HG03066 (cell line): ENCODE measurements around the gene GPR4.

Source experiments
- ATAC-seq: cut with Tn5 transposase; IDR thresholded peaks from one replicate; pipeline ENCODE4 v1.9.1; 2021; ENCODE audit warnings: low read depth; ENCODE audit not compliant: unreplicated experiment

The GPR4 gene

DNA sequence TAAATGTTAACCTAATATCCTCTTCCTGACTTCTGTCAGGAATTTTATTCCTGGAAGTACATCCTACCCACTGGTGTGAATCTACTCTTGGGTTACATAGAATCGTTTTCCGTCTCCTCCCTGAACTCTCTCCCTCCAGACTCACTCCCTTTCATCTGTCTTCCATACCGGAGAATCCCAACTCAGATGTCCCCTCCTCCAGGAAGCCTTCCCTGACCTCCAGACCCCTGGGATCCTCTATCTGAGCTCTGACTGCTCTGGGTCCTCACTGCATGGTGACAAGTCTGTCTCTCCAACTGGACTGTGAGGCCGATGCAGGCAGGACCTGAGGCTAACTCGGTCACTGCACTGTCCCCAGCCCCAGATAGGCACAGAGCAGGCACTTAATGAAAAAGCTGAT, 42.0 kb downstream of the GPR4 start:
- ATAC-seq = no peak

DNA sequence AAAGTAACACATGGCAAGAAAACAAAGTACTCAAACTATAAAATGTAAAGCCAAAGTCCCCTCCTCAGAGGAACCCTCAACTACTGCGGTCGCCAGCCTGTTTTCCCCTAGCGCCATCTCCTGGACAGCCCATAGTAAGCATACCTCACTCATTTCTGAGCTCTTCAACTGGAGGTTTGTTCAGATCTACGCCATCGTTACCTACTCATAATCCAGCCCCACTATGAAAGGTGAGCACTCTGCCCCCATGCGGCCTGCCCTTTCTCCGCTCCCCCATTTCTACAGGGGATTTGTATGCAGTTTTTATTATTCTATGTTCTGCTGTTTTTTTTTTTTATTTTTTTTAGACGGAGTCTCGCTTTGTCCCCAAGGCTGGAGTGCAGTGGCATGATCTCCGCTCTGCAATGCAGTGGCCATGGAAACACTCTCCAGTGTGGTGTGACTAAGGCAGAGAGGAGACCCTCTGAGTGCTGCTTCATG, 43.6 kb downstream of the GPR4 start:
- ATAC-seq = no peak

DNA sequence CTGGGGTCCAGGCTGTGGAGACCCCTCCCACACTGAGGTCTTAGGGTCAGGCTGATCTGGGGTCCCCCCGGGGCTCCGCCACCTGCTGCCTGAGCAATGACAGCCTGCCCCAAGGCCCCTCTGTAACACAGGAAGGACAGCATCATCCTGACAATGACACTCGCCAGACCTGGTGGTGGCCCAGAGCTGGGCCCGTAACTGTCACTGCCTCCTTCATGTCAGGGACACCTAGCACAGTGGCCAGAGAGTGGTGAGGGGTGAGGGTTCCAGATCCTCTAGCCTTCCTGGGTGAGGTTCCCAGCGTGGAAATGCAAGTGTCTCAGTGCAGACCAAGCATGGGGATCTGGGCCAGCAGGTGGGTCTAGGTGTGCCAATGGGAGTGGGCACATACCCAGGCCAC, 45.2 kb downstream of the GPR4 start:
- ATAC-seq = no peak

DNA sequence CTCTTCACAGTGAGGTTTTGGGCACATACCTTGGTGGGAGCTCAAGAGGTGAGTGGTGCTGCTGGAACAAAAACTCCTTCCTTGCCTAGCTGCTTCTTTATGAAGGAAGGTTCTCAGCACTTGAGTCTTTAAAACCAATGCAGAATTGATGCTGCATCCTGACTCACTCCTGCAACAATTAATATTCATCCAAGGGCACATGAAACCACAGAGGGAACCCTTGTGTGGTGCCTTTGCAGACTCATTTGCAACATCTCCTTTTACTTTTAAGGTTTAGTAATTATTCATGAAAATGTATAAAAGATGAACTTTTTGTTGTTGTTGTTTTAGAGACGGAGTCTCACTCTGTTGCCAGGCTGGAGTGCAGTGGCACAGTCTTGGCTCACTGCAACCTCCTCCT, 47.5 kb downstream of the GPR4 start:
- ATAC-seq = no peak

DNA sequence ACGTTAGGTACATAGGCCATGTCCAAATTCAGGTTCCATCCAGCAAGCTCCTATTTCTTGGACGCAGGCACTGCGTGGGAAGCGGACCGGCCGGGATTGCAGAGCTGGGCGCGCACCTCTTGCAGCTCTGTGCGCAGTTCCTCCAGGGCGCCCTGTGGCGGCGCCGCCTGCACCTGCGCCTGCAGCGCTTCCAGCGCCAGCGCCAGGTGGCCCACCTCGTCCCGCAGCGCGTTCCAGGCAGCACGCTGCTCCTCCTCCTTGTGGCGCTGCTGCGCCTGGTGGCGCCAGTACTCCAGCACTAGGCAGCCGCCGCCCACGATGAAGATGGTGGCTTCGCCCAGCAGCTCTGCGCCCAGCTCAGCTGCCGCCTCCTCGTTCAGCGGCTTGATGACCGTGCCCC, 48.5 kb downstream of the GPR4 start:
- no peak for ATAC-seq

DNA sequence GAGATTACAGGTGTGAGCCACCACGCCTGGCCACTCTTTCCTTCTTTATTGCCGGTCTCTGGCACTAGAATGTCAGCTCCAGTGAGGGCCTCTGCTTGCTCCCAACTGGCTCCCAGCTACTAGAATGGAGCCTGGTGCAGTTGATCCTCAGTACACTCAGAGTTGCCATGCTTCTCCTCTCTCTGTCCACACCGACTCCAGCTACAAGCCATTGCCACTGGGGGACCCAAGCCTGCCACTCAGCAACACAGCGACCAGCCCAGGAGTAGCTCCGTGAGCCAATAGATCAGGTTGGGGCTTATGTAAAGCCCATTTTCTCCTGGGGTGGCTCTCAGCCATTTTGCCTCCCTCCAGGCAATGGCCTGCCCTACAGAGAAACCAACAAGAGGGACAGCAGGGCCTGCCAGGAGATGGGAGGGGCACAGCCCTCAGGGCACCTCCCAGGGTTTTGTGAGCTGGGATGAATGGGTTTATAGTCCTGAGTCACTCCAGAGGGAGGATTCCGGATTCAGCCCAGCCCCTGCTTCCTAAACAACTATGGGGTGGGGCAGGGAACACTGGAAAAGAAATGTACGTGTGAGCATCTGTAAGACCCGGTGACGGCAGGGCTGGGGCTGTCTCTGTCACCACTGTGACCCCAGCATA, 53.9 kb downstream of the GPR4 start:
- no peak for ATAC-seq

DNA sequence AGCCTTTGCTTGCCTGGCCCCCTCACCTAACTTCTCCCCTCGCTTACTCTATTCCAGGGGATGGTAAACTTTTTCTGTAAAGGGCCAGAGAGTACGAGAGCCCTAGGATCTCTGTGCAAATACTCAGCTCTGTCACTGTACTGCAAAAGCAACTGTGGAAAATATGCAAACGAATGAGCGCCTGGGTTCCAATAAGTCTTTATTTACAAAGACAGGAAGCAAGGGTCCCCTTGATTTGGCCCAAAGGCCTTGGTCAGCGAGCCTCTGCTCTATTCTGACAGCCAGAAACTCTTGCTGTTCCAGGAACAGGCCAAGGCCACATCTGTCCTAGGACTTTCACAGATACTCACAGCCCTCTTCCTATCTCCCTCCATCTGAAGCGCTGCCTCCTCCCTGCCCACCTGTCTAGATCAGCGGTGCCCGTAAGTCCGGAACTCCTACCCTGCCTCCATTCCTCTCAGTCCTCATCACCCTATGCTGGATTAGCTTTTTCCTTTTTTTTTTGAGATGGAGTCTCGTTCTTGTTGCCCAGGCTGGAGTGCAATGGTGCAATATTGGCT, 54.7 kb downstream of the GPR4 start:
- no peak for ATAC-seq

DNA sequence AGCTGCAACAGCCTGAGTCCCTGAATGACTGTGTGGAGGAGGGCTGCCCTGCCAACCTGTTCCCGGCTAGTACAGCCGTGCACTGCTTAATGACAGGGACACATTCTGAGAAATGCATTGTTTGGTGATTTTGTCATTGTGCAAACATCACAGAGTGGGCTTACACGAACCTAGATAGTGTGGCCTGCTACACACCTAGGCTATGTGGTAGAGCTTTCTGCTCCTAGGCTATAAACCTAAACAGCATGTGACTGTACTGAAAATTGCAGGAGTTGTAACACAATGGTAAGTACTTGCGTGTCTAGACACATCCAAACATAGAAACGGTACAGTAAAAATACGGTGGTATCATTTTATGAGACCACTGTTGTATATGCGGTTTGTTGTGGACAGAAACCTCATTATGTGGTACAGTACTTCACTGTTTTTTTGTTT, 59.8 kb downstream of the GPR4 start:
- no peak for ATAC-seq
